GM20000 (cell line): ENCODE results near the gene TF.

ENCODE experiments used
- DNase-seq: peaks from one replicate; pipeline ENCODE4 v3.0.0; 2012; ENCODE audit warnings: low spot score
- TF ChIP-seq, protein P1 (sequence below): IDR thresholded peaks from 2 replicates; pipeline ENCODE4 v1.5.1; 2012; ENCODE audit warnings: mild to moderate bottlenecking, control low read depth; ENCODE audit errors: extremely low read depth, missing control alignments

TF gene

DNA sequence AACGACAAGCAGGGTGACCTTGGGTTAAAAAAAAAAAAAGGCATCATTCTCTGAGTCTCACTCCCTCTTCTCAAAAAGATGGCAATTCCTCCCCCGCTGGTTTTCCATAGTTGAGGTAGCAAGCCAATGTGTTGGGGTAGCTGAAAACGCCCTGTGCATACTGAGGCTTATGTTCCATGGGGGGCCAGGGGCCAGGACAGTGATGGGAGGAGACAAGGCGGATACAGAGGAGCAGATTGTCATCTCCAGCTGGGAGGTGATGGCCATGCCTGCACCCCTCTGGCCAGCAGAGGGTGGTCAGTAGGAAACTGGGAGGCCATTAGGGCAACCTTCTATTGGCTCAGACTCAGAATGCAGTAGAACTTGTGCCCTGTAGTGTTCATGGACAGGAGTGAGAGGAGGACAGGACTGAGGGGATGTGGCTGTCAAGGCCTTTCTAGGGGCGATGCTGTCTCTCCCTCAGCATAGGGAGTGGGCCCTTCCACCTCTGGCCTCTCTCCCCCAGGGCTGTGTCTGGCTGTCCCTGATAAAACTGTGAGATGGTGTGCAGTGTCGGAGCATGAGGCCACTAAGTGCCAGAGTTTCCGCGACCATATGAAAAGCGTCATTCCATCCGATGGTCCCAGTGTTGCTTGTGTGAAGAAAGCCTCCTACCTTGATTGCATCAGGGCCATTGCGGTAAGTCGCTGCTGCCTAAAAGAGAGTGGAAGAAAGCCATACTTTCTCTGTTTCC is 1.9 kb downstream of the TF start:
- TF ChIP-seq, protein P1, sequence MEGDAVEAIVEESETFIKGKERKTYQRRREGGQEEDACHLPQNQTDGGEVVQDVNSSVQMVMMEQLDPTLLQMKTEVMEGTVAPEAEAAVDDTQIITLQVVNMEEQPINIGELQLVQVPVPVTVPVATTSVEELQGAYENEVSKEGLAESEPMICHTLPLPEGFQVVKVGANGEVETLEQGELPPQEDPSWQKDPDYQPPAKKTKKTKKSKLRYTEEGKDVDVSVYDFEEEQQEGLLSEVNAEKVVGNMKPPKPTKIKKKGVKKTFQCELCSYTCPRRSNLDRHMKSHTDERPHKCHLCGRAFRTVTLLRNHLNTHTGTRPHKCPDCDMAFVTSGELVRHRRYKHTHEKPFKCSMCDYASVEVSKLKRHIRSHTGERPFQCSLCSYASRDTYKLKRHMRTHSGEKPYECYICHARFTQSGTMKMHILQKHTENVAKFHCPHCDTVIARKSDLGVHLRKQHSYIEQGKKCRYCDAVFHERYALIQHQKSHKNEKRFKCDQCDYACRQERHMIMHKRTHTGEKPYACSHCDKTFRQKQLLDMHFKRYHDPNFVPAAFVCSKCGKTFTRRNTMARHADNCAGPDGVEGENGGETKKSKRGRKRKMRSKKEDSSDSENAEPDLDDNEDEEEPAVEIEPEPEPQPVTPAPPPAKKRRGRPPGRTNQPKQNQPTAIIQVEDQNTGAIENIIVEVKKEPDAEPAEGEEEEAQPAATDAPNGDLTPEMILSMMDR = no peak
- DNase-seq = no peak

DNA sequence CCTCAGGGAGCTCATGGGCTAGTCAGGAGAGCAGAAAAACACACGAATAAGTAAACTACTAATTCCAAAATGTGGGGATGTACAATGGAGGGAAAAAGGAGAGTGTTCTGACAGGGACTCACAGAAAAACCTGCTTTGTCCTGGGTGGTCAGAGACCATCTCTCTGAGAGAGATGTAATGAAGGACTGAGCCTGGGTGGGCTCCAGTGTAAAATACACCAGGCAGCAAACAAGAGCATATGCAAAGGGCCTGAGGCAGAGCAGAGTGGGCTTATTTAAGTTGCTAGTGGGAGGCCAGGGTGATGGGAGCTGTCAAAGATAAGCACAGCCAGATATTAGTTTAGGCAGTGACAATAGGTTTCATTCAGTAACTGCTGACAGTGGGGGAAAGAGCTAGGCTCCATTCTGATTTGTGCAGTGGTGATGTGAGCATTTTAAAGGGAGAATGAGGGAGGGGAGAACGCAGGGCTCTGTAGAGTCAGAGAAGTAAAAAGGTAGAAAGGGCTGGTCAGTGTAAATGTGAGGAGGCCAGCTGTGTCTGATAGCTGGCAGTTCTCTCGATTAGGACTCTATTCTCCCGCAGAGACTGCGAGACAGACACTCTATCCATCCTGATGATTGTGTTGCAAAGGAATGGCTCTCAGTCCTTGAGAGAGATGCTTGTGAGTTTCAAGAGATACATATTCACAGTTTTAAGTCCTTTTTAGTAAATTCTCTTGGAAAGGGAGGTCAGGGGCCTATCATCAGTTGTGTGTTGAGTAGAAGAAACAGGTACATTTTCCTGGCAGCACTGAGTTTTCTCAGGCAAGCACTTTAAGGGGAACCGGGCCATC is 3.5 kb downstream of the TF start:
- DNase-seq = no peak
- TF ChIP-seq, protein P1 = no peak

DNA sequence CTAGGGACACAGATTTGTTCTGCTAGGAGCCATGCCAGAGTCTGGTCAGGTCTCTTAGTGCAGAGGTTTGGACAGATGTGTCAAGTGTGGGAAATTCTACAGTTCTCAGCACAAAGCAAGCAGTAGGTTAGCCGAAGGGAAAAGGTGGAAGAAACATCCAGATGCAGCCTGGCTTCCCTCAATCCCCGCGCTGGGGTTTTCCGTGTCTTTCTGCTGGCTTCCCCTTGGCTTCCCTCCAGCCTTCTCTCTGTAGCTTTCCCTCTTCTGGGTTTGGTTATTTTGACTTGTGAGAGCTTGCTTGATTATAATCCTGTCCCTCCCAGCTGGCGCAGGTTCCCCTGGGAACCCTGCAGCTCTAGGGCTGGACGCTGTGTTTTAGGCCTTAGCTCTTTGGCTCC is 4.1 kb downstream of the TF start:
- no peak for DNase-seq
- TF ChIP-seq, protein P1 = no peak

DNA sequence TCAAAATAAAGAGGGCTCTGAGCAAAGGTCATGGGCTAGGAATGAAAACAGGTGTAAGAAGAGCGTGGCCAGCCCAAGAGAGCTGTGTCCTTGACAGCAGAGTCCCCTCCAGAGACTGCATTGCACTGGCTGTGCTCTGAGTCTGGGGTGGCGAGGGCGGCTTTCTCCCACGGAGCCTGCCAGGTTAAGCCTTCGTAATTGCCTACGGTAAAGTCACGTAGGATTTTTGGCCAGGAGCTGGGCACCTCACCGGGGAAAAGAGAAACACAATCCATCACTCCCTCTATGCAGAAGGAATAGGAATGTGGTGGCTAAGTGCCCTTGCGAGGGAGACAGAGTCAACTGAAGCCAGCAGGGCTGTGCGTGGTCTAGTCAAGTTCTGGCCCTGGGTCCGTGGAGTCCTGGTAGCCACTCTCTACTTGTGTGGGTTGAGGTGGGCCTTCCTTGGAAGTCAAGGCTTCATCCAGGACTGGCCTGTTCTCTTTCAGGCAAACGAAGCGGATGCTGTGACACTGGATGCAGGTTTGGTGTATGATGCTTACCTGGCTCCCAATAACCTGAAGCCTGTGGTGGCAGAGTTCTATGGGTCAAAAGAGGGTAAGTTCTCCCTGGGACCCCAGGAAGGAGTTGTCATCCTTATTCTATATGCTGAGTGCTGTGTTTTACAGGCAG is 7.0 kb downstream of the TF start:
- no peak for DNase-seq
- TF ChIP-seq, protein P1 = no peak

DNA sequence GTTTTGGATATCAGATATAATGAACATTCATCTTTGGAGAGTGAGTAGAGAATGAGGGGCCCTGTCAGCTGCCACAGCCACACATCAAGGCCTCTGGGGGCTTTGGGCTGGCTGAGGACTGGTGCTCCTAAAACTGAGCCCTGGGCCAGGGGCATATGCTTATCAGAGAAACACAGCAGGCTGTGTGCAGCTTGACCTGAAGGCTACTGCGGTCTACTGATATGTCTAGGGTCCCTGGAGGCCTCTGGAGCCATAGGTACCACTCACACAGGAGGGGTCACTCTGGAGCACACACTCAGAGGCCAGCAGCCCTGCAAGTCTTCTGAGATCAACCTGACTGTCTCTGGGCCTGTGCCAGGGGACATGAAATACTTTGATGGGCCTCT is 7.6 kb downstream of the TF start:
- no peak for DNase-seq
- TF ChIP-seq, protein P1 = no peak

DNA sequence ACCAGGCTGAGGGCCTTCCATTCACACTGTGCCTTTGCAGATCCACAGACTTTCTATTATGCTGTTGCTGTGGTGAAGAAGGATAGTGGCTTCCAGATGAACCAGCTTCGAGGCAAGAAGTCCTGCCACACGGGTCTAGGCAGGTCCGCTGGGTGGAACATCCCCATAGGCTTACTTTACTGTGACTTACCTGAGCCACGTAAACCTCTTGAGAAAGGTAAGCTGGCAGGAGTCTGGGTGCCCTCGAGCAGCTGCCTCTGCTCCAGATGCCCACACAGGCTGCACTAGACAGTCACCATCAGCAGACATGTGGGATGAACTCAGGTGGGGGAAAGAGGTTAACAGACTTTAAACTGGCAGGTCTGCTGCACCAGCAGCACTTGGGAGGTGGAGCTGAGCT is 8.3 kb downstream of the TF start:
- TF ChIP-seq, protein P1 = no peak
- no peak for DNase-seq
